HepG2 (cell line): ENCODE data around the gene TP53AIP1. TPM values are rescaled to one million over a fixed set of nuclear protein-coding genes. Genes with fewer than 3 reads are reported as not detected.
"Not testable (repeated sequence)": the region's sequence is repeated elsewhere in the genome, so short reads cannot be mapped to it uniquely, and the experiment has no call there.

Experiments used
- ATAC-seq: fragments of 200-7000 bp; cut with Tn5 transposase; 3 replicates; pipeline ENCODE4 v1.9.1; 2020; ENCODE audit warnings: mild to moderate bottlenecking, moderate library complexity
- BruUV-seq: library from RNA; stranded (reverse); fragments of 400-500 nt; replicated peaks from 2 replicates; lab custom pipeline; 2021; lab: Mats Ljungman, UMichigan
- CTCF ChIA-PET: fragments of 300-600 bp; formaldehyde crosslinking; extraction: SDS; loops from one replicate; lab custom pipeline; 2021; ENCODE audit warnings: low total read pairs, inconsistent platforms, low intra/inter-chr PET ratio; lab: Yijun Ruan, JAX
- POLR2A ChIA-PET: fragments of 350-600 bp; sonication (Branson Sonifier 250); formaldehyde crosslinking; loops from one replicate; lab custom pipeline; 2020; ENCODE audit warnings: antibody characterized with exemption, inconsistent platforms; lab: Yijun Ruan, JAX
- DNase-seq: peaks from one replicate; pipeline ENCODE4 v3.0.0-alpha.2; 2015; ENCODE audit warnings: low spot score
- FAIRE-seq: peaks from 3 replicates; lab custom pipeline; 2011; peaks lifted over from hg19 to GRCh38; lab: Jason Lieb, UNC
- H2AFZ ChIP-seq: one replicate; pipeline ENCODE4 v1.6.1; 2011; ENCODE audit warnings: low read length, inconsistent platforms
- H3K27ac ChIP-seq: fragments of 300-600 bp; 3 replicates; pipeline ENCODE4 v1.8.0; 2011; ENCODE audit warnings: mixed run types, mild to moderate bottlenecking, mixed read lengths, low read length, inconsistent platforms; ENCODE audit not compliant: insufficient read depth; ENCODE audit errors: extremely low read length
- H3K27me3 ChIP-seq, 2 experiments: fragments of 200-600 bp in 1 of 2; 2 replicates in 1 of 2; 3 replicates in 1 of 2; pipeline versions ENCODE4 v1.6.0 to v1.8.0; 2011; ENCODE audit warnings: low read length in 2 of 2, mild to moderate bottlenecking in 2 of 2, moderate library complexity in 2 of 2, inconsistent platforms in 1 of 2; ENCODE audit not compliant: insufficient read depth in 2 of 2, control insufficient read depth in 1 of 2
- H3K36me3 ChIP-seq, 2 experiments: fragments of 200-600 bp in 1 of 2; replicated peaks in 1 of 2; 2 replicates in 1 of 2; 3 replicates in 1 of 2; pipeline versions ENCODE4 v1.5.1 to v1.8.0; 2011; ENCODE audit warnings: low read length in 2 of 2, inconsistent platforms in 1 of 2; ENCODE audit not compliant: insufficient read depth in 2 of 2, control insufficient read depth in 1 of 2
- H3K4me1 ChIP-seq: 2 replicates; pipeline ENCODE4 v1.5.1; 2012; ENCODE audit warnings: low read length, inconsistent platforms; ENCODE audit not compliant: insufficient read depth
- H3K4me2 ChIP-seq: 2 replicates; pipeline ENCODE4 v1.6.0; 2011; ENCODE audit warnings: low read depth, low read length, inconsistent platforms
- H3K4me3 ChIP-seq, 3 experiments: fragments of 200-600 bp in 1 of 3; sonication (generic), shearing (Covaris generic) in 1 of 3; replicated peaks in 1 of 3; 2 replicates each; pipeline ENCODE4 v1.5.1; 2011 to 2016; ENCODE audit warnings: low read length in 3 of 3, inconsistent platforms in 2 of 3, low read depth in 2 of 3, mild to moderate bottlenecking in 2 of 3, control low read depth in 1 of 3, mixed read lengths in 1 of 3; ENCODE audit not compliant: insufficient read depth in 1 of 3
- H3K79me2 ChIP-seq: one replicate; pipeline ENCODE4 v1.6.1; 2011; ENCODE audit warnings: low read length, inconsistent platforms; ENCODE audit not compliant: insufficient read depth
- H3K9ac ChIP-seq: 2 replicates; pipeline ENCODE4 v1.6.0; 2011; ENCODE audit warnings: mild to moderate bottlenecking, low read depth, low read length, inconsistent platforms; ENCODE audit not compliant: insufficient read depth
- H3K9me3 ChIP-seq: 2 replicates; pipeline ENCODE4 v1.5.1; 2012; ENCODE audit warnings: mild to moderate bottlenecking, low read length
- H4K20me1 ChIP-seq: 2 replicates; pipeline ENCODE4 v1.6.0; 2011; ENCODE audit warnings: inconsistent platforms, mild to moderate bottlenecking, low read length, moderate library complexity; ENCODE audit not compliant: insufficient read depth
- ATF6 ChIP-seq: sonication (generic); formaldehyde crosslinking; conservative IDR thresholded peaks from 2 replicates; pipeline ENCODE4 v1.4.0; 2020; ENCODE audit warnings: missing genetic modification reagents
- ZNF343 ChIP-seq: sonication (generic); formaldehyde crosslinking; IDR thresholded peaks from 2 replicates; pipeline ENCODE4 v1.4.0; 2020; ENCODE audit warnings: mild to moderate bottlenecking, missing genetic modification reagents
- ZNF687 ChIP-seq: sonication (generic); formaldehyde crosslinking; IDR thresholded peaks from 2 replicates; pipeline ENCODE4 v1.5.1; 2020; ENCODE audit warnings: mild to moderate bottlenecking, missing genetic modification reagents, moderate library complexity
- WGBS: methylation state at CpG from one replicate; pipeline ENCODE4 v1.1.6; 2017; ENCODE audit warnings: low lambda C conversion rate; 5-methylcytosine and 5-hydroxymethylcytosine counted together
- in situ Hi-C: cut with HindIII; loops from 2 replicates; pipeline ENCODE4 v1.10.0; 2017; ENCODE audit warnings: low pct_unique_long_range_greater_than_20kb; ENCODE audit not compliant: extremely low pct_ligation_motif_present
- intact Hi-C: fragments of 100-400 bp; cut with micrococcal nuclease; formaldehyde crosslinking; loops from one replicate; pipeline ENCODE4 v1.10.0; 2022; ENCODE audit not compliant: unreplicated experiment
- polyA plus RNA-seq, 8 experiments: library from polyadenylated mRNA; depleted of rRNA in 3 of 8; stranded (reverse) in 7 of 8; unstranded in 1 of 8; fragments of >200 nt; fragmentation: Illumina TruSeq in 4 of 8; extraction: Trizol in 4 of 8; gene quantifications; 2 replicates each; pipeline versions ENCODE4 v1.2.1 to v1.2.3, GENCODE V29; 2011 to 2016; ENCODE audit warnings: low read depth in 4 of 8, missing spikeins in 1 of 8, mixed read lengths in 1 of 8; ENCODE audit not compliant: insufficient read depth in 1 of 8
- total RNA-seq, 5 experiments: library from RNA; depleted of rRNA; stranded (reverse); fragments of >200 nt; fragmentation: Illumina TruSeq; extraction: Trizol; gene quantifications; 2 replicates each; pipeline ENCODE4 v1.2.3, GENCODE V29; 2016; ENCODE audit warnings: low read depth in 1 of 5

TP53AIP1 gene
- total and polyA plus RNA-seq, 2 of the 13 experiments (the other 11 are each of a cell fraction or from before 2014, with no cell fraction given): 0.11 TPM; not detected in 1

DNA sequence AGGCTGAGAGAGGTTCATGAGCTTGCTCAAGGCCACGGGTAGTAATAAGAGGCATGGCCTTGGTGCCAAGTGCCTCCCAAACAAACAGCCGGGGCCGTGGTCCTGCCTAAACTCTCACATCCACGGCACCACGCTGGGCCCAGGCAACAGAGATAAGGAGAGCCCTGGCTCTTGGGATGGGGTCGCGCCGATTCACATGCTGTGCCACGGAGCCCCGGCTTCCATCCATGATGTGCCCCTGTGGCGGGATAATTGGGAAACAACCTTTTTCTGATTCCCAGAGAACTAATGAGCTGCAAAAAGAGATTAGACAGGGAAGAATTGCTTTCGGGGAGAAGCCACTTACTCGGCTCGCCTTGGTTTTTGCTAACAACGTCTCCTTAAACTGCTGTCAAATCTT, 22.0 kb downstream of the TP53AIP1 start (continued):
- TF ChIP-seq ATF6: no peak
- no peak for TF ChIP-seq ZNF687
- TF ChIP-seq ZNF343 (CRISPR knock-in tag): no peak

- POLR2A ChIA-PET, H3K36me3 ChIP-seq, CTCF ChIA-PET, intact Hi-C loops, H3K4me2 ChIP-seq, H4K20me1 ChIP-seq, H3K79me2 ChIP-seq, H3K4me1 ChIP-seq, H3K4me3 ChIP-seq, H2AFZ ChIP-seq, BruUV-seq, in situ Hi-C loops, FAIRE-seq, H3K9ac ChIP-seq, DNase-seq, ATAC-seq, H3K9me3 ChIP-seq, H3K27ac ChIP-seq: not testable (repeated sequence)
- peaks cover 2 to 37% of the 10 kb centered on the region in 2 experiments; a peak in 3 of 5 replicates for H3K27me3 ChIP-seq
- 12% methylated on average over 5 of the region's 7 CpGs for WGBS
These were observed 23.0 kb downstream of the TP53AIP1 start for GRCh38 chr11:128919635-128920034.
